ENCODE results near the gene IZUMO1R.
"Not testable (repeated sequence)": the region's sequence is repeated elsewhere in the genome, so short reads cannot be mapped to it uniquely, and the experiment has no call there.

IZUMO1R gene

DNA sequence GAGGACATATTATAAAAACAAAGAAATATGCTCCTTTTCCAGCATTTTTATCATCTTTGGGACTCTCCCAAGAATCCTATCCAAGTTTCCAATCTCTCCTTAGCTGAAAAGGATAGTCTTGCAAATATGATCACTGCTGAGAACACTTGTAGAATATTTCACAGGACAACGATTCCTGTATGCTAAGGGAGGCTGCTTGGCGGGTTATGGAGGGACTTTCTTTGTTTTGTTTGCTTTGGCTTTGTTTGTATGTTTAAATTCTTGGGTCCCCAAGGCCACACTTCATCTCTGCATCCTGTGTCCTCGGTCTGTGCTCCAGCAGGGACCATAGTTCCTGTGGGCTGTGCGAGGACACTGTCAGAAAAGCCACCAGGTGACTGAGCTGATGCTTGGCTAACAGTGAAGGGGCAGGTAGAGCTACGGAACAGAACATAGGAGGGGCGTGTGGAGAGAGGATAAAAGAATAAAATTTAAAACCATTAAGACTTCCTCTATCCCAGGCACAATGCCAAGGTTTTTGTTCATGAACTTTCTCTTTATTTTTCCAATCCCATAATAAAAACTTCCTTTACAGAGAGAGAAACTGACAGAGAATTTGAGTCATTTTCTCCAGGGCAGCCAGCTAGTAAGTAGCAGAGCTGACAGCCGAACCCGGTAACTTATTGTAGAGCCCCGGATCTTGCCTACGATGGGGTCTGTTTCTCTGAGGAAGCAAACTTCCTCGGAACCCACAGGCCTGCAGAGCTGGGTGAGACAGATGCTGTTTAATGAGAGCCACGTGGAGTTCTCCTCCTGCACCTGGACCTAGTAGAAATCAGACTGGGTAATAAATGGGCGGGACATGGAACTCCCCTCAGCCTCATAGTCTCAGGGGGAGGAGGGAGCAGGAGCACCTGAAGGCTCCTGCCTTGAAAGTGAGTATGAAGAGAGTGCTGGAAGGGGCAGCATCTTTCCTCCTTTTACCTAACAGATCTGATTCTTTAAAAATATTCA, at the start of gene IZUMO1R:
TSS of gene IZUMO1R (plus strand) at position 615 of the 993 bp plus-strand sequence. CDS start 1,057 bp downstream, outside the sequence.
- DNase-seq: no peak

DNA sequence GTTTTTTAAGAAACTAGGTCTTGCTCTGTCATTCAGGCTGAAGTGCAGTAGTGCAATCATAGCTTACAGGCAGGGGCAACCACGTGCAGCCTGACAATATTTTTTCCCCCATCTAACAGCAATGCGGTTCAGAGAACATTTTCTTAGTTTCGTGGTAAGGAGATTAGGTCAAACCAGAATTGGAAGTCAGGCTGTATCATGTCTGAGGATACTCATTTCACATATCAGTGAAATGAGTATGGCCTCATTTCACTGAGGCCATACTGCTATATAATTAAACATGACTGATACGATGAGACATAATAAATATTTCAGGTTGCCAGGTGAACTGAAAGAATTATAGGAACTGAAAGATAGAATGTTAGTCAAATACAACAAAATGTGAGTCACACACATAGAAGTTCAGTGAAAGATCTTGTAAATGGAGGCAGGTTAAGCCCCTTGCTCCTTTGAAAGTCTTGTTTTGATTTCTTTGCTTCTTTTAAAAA, 32.5 kb upstream of the IZUMO1R start:
- no peak for DNase-seq

DNA sequence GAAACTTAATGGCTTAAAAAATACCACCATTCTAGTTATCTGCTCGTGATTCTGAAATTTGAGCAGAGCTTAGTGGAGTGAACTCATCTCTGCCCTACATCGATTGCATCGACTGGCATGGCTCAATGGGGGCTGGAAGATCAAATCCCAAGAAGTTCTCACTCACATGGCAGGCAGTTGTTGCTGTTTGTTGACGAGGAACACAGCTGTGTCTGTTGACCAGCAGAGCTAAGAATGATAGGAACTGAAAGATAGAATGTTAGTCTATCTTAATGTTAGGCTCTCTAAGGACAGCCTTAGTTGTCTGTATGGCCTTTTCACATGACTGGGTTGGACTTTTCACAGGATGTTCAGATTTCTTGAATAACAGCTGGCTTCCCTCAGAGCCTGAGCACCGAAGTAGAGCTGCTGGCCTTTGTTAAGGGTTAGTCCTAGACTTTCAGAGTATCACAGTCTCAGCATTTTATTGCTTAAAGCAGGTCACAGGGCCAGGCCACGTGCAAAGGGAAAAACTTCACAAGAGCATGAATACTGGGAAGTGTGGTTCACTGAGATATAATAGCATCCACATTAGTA, 31.6 kb upstream of the IZUMO1R start:
- no peak for DNase-seq

DNA sequence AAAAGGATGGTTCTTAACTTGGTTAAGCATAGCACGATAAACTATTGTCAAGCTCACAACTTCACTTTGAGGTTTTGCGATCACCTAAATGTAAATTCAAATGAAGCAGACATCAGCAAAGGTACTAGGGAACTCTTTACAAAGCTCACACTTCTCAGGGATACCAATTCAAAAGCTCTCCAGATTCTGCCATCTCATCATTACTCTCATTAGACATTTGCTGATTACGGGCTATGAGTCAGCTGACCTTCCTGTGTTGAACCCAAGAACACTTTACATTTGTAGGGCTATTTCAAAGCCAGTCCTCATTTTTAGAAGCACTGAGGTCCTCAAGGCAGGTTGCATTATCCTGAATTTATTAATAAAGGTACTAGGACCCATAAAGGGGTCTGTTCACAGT, 28.4 kb upstream of the IZUMO1R start:
- no peak for DNase-seq

DNA sequence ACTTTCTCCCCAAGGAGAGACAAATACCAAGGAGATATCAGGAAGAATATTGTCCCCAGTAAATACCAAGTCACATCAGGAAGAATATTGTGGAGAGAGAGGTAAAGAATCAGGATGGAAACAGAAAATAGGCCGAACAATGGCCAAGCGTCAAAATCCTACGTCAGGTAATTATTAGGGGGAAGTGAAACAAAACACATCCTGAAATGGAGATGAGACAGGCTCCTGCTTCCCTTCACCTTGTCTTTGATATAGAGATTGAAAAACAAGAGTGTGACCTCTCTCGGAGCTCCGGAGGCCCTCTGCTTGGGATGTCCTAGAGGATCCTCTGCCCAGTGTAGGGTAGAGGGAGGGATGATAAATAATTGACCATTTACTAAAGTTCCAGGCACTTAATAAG, 27.4 kb upstream of the IZUMO1R start:
- DNase-seq: no peak

DNA sequence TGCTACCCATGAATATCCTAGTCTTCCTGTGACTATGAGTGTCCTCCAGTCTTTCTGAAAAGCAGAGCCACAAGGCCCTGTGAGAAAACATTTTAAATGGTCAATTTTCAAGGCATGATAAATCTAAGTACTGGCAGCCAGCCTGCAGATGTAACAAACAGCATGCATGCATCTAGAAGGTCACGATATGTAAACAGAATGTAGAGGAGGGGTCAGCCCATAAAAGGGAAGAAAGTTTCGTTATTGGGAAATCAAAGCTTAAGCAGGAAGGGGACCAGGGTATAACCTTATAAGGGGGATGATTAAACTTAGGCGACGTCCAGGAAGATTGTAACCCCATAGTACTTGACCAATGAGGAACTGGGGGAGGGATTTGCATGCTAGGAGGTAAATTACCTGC, 26.2 kb upstream of the IZUMO1R start:
- DNase-seq: not testable (repeated sequence)

DNA sequence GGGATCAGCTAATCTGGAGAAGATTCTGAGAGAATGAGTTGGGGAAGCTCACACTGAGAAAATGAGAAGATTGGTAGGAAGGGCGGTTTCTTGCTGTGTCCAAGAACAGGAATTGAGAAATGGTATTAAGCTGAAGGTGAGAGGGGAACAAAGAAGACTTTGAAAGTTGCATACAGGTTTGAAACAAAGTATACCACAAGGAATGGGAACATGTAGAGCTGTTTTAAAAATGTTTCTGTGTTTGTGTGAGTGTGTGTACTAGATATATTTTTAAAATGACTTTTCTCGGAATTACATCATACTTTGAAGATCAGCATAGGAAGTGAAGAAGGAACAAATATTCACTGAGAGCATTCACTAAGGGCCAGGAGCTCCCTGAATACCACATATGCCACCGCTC, 24.4 kb upstream of the IZUMO1R start:
- no peak for DNase-seq

DNA sequence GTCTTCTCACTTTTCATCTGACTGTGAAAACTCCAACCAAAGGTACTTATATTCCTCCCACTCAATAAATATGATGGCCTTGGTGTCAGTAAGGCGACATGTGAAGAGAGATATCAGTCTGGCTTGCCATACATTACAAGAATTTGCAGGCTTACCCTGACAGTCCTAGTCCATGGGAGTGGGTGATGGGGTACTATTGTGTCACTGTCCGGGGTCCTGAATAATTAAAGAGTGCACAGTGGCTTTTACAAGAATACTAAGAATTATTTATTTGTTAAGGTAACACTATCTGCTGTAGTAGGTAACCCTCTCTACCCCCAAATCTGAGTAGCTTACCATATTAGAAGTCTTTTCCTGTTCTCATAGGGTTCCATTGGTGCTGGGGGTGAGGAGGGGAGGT, 23.1 kb upstream of the IZUMO1R start:
- no peak for DNase-seq

DNA sequence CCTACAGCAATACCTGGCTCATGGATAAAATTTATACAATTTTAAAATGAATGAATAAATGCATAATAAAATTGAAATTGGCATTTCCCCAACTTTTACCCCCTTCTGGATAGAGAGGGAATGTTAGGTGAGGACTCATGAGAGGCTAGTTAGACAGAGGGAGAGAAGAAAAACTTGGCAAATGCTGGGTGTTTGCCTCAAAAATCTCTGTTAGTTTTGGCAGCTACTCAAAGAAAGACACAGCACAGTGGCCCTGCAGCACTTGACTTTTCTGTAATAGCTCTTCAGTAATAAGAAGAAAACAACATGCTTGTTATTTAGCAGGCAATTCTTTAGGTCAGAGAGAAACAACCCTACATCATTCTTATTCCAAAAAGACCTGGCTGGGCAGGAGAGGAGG, 20.7 kb upstream of the IZUMO1R start:
- no peak for DNase-seq

DNA sequence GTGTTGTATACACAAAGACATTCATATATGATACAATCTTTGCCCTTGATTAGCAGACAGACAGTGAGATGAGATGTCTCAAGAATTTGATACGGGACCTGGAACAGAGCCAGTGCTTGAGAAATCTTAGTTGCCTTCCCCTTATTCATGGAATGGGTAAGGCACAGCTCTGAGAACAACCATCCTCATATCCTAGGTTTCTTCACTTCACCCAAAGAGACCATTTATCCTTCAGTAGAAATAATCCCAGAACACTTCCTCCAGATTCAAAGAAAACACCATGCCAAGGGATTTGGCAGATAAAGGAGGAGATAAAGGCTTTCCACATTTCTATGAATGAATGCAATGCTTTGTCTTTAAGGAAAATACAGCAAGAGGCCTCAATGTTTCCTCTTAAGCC, 8.8 kb upstream of the IZUMO1R start:
- no peak for DNase-seq

DNA sequence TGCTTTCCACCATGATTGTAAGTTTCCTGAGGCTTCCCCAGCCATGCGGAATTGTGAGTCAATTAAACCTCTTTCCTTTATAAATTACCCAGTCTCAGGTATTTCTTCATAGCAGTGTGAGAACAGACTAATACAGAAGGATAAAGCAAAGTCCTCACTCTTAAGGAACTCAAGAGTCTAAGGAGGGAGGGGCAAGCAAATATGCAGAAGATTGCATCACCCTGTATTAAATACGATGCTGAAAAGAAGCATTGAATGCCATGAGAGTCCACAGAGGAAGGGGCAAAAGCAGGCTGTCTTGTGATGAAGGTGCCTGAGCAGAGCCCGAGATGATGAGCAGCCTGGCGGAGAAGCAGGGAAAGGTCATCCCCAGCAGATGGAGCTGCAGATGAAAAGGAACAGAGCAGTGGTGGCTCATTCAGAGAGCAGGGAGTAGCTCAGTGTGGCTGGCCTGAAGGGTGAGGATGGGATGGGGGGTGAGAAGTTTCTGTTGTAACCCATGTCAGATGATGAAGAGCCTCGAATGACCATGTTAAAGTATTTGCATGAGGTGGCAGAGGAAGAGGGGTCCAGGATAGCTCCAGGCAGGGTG, 6.3 kb upstream of the IZUMO1R start:
- DNase-seq: no peak

DNA sequence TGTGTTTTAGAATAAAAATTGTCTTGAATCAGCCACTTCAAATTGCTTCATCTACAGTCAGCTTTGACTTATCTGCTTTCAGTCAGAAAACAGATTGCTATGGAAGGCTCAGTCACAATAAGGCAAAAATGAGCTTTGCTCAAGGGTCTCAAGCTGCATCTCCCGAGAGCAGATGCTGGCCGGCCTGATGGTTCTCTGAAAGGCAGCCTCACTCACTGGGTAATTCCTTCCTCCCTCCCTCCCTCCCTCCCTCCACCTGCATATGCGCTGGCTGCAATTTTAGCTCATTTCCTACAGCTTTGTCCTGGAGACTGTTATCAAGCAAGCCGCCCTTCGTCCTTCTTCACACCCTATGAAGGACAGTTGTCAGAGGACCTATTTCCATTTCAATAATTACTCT, 1.6 kb upstream of the IZUMO1R start:
- no peak for DNase-seq

DNA sequence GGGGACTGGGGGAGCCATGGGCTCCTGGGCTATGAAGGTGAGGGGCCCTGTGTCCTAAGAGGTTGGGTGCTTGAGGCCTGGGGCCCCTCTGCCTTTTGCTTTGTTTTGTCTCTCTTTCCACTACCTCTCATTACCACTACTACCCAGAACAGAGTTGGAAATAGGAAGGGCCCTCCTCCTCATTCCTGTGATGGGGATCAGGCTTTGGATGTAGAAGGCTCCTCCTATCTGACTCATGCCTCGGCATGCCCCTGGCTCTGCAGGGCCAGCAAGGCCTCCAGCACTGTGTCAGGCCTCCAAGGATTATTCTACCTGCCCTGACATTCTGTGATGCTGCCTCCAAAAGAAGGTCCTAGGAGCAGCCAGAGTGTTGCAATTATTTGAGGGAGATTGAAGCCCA, 766 bp downstream of the IZUMO1R start:
- no peak for DNase-seq

DNA sequence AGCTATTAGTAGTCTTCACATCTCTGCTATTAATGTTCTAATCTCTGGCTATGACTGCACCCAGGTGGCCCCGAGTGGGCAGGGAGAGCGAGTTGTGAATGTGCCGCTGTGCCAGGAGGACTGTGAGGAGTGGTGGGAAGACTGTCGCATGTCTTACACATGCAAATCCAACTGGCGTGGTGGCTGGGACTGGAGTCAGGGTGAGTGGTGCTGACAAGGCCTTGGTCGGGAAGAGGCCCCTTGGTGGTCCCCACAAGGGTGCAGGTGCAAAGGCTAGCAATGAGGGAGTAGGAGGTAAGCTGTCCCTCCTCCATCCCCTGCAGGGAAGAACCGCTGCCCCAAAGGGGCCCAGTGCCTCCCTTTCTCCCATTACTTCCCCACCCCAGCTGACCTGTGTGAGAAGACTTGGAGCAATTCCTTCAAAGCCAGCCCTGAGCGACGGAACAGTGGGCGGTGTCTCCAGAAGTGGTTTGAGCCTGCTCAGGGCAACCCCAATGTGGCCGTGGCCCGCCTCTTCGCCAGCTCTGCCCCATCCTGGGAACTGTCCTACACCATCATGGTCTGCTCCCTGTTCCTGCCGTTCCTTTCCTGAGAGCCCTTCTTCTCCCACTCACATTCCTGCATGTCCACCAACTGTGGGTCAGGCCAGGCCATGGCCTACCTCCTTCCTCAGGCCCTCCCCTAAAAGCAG, 2.9 kb downstream of the IZUMO1R start:
- DNase-seq: no peak

DNA sequence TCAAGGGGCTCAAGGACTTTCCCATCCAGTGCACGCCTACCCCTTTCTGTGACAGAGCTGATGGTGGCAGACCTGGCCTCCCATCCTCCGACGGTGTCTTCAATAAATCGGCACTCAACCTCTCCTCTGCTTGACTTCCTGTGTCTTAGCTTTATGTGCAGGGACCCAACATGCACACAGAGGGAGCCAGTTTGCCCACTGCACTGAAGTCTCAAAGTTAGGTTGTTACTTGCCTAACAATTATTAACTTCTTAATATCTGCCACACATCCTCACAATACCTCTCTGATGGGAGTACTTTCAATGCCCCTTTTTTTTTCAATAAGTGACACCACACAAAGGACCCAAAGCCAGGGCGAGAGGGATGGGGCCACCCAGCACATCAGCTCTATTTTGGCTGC, 3.6 kb downstream of the IZUMO1R start:
- no peak for DNase-seq

DNA sequence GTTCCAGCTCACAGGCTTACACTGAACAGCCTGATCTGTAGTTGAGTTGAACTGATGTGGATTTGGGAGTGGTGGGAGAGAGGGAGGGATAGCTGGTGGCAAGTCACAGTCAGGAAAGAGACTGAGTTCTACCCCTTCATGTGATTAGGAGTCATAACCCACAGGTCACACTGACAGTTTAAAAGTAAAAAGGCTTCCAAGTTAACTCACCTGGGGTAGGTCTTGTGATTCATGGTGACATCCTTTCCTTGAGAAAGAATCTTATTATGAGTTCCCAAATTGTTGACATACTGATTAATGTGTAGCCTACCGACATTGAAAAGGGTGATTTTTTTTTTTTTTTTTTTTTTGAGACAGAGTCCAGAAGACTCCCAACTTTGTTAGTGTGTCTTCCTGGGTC, 5.4 kb downstream of the IZUMO1R start:
- DNase-seq: no peak

DNA sequence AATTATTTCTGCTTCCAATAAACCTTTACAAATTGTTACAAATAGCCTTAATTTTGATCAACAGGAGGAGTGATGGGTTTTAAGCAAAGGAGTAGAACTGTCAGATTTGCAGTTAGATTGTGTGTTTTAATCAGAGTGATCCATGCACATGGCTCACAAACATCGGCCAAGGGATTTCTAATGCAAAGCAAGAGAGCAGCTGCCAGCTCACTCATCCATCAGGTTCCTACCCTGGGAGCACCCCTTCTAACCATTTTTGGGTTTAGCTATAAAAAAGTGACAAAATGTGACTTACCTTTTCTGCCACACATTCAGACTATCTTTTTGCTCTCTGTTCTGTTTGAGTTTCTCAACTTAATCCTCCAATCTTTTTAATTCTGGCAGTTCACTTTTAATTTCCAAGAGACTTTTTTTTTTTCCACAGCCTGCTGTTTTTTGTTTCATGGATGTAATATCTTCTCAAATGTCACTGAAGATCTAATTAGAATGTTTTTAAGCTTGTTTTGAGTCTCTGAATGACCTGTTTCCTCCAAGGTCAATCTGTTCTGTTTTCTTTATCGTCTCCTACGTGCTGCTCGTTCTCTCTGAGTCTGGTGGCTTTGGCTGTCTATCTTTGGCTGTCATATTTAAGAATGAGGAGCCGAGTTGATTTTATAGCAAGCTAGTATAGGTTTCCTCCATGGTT, 6.0 kb downstream of the IZUMO1R start:
- DNase-seq: no peak

DNA sequence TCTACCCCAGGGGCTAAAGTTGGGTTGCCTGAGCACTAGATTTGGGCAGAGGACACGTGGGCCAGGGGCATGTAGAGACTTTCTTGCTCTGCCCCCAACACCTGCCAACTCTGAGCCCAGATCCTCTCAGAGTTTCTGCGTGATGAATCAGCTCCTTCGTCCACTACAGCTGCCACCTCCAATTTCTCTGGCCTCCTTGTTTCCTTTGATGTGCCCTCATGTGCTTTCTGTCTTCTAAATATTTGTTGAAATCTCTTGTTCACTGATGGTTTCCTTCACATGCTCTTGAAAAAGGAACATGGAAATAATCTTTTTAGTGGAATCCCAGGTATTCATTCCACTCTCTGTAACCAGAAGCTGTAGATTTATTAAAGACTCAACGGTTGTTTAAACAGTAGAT, 8.0 kb downstream of the IZUMO1R start:
- DNase-seq: no peak

DNA sequence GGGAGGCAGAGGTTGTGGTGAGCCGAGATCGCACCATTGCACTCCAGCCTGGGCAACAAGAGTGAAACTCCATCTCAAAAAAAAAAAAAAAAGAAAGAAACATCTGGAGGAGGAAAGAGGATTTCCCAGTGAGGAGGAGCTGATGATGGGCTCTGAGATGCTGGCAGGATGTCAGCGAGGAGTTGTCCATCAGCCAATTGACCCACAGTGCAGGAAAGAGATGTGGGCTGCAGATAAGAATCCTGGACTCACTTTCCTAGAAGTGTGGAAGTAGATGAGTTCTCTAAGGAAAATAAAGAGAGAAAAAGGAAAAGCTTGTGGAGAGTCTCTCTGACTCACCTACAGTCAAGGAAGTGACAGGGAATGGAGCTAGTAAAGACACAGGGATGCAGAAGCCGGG, 9.7 kb downstream of the IZUMO1R start:
- DNase-seq: no peak

DNA sequence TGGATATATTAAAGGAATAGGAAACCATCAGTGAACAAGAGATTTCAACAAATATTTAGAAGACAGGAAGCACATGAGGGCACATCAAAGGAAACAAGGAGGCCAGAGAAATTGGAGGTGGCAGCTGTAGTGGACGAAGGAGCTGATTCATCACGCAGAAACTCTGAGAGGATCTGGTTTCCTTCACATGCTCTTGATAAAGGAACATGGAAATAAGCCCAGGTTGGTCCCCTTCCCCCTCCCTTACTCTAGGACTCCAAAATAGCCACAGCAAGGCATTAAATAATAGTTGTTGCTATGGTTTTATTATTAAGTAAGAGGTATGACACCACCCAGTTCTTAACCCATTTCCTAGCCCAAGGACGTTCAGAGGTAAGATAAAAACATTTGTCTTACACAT, 11.3 kb downstream of the IZUMO1R start:
- DNase-seq: no peak

DNA sequence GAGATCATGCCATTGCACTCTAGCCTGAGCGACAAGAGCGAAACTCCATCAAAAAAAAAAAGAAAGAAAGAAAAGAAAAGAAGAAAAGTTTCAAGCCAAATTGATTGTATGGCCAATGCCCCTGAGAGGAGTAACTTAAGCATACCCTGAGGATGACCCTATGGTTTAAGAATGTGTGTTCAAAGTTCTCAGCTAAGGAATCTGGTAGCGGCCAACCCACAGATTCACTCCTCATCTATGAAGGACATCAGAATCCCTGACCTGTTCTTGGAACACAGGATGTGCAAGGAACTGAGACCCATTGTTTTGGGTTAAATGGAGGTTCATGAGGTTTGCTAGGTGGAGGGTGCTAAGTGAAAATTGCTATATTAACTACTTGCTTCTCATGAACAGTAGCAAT, 18.1 kb downstream of the IZUMO1R start:
- DNase-seq: no peak

DNA sequence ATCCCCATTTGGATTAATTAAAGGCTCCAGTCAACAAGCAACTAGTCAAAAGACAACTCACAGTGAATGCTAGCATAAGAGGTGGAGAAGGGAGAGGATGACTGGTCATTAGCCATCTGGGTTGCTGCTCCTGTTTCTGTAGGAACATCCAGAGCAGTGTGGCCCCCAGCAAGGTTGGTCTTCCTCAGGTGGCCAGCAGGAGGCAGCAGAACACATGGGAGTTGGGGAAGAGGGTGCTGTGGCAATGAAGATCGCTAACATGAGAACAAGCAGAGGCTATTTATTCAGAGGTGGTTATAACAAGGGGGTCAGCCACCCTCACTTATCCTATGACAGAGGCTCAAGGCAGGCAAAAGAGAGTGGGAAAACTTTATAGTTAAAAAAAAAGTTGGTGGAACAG, 21.3 kb downstream of the IZUMO1R start:
- peak; percentile 34 for DNase-seq

DNA sequence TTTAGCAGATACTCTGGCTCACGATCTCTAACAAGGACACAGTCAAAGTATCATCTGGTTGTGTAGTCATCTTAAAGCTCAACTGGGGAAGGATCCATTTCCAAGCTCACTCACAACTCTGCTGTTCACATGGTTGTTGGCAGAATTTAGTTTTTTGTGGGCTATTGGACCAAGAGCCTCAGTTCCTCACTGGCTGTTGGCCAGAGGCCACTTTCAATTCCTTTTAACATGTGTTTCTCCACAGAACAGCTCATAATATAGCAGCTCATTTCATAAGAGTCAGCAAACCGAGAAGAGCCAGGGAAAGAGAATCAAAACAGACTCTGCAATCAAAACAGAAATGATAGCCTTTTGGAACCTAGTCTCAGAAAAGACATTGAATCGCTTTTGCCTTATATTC, 22.6 kb downstream of the IZUMO1R start:
- no peak for DNase-seq

All from stimulated activated CD4-positive, alpha-beta T cell treated with anti-CD3 and anti-CD28 coated beads, Interleukin-4, amount 100 ng/mL, for 1 hour (primary cell).